Breast epithelium (tissue), 4 donors: ENCODE results near the gene SF3A2. TPM values are rescaled to one million over a fixed set of nuclear protein-coding genes. Genes with fewer than 3 reads are reported as not detected.

Experiments used
- DNase-seq, 2 donors: peaks; one replicate each; pipeline ENCODE4 v3.0.0-alpha.2; 2019; ENCODE audit warnings: low spot score in 2 of 2
- H3K27ac ChIP-seq, 2 donors: fragments of 200-600 bp; sonication (generic) in 1 of 2; one replicate each; pipeline ENCODE4 v1.5.1; 2016 to 2019; ENCODE audit warnings: mild to moderate bottlenecking in 1 of 2
- H3K27me3 ChIP-seq, 2 donors: fragments of 200-600 bp; sonication (generic) in 1 of 2; one replicate each; pipeline versions ENCODE4 v1.5.1 to v1.6.0; 2017 to 2019; ENCODE audit warnings: control low read depth in 1 of 2, mild to moderate bottlenecking in 1 of 2
- H3K36me3 ChIP-seq: fragments of 200-600 bp; one replicate; pipeline ENCODE4 v1.5.1; 2019
- H3K4me1 ChIP-seq, 2 donors: fragments of 200-600 bp; sonication (generic); one replicate each; pipeline ENCODE4 v1.5.1; 2016 to 2019; ENCODE audit warnings: control low read depth in 1 of 2
- H3K4me3 ChIP-seq, 3 donors: fragments of 200-600 bp; sonication (generic); 1 replicate in 2 of 3; 2 replicates in 1 of 3; pipeline ENCODE4 v1.5.1; 2016 to 2019; ENCODE audit warnings: mild to moderate bottlenecking in 3 of 3, moderate library complexity in 2 of 3
- H3K9me3 ChIP-seq, 2 donors: fragments of 200-600 bp; sonication (generic) in 1 of 2; one replicate each; pipeline ENCODE4 v1.5.1; 2016 to 2019; ENCODE audit warnings: control low read depth in 1 of 2
- CTCF ChIP-seq, 3 donors: fragments of 450-650 bp; IDR thresholded peaks; one replicate each; pipeline ENCODE4 v1.5.1; 2016 to 2017; ENCODE audit warnings: antibody characterized with exemption in 3 of 3, mild to moderate bottlenecking in 3 of 3, moderate library complexity in 3 of 3
- POLR2A ChIP-seq: fragments of 450-650 bp; IDR thresholded peaks from one replicate; pipeline ENCODE4 v1.6.1; 2016; ENCODE audit warnings: antibody characterized with exemption, mild to moderate bottlenecking, moderate library complexity
- POLR2AphosphoS5 ChIP-seq, 3 donors: sonication (generic); formaldehyde crosslinking; IDR thresholded peaks; one replicate each; pipeline ENCODE4 v1.6.1; 2017; ENCODE audit warnings: antibody characterized with exemption in 3 of 3
- intact Hi-C: fragments of 100-400 bp; cut with DNase I; formaldehyde crosslinking; loops from one replicate; pipeline ENCODE4 v1.15.1; 2023; ENCODE audit warnings: low total_unique reads
- total RNA-seq, 3 donors: library from RNA; depleted of rRNA; stranded (reverse); fragments of >200 nt; gene quantifications; one replicate each; pipeline ENCODE4 v1.1.0, GENCODE V29; 2016

The SF3A2 gene
- total RNA-seq, 3 donors from 2014 or later: 32.6 to 38.0 (median 33.3) TPM

- Histone ChIP-seq H3K27me3 (no peaks in the 10 kb centered on the region), H3K36me3 (no peaks in the 10 kb centered on the region), H3K9me3 (no peaks in the 10 kb centered on the region), H3K4me3 (no peak overlapping the region), H3K4me1 (no peaks in the 10 kb centered on the region), H3K27ac (no peak overlapping the region)
- intact Hi-C loops: no loop called here
- TF ChIP-seq POLR2A (no peak), POLR2AphosphoS5 (IDR thresholded peaks at IDR 0.05) (no peak)
- DNase-seq: no peak
Measured at GRCh38 chr19:2195361-2195760, 41.3 kb upstream of the SF3A2 start.

GRCh38 chr19:2195914-2196313, 40.7 kb upstream of the SF3A2 start:
- no peaks in the 10 kb centered on the region for H3K36me3 ChIP-seq
- no peaks in the 10 kb centered on the region for H3K4me1 ChIP-seq
- H3K27ac ChIP-seq: no peak overlapping the region
- no peaks in the 10 kb centered on the region for H3K9me3 ChIP-seq
- no peak for DNase-seq
- TF ChIP-seq CTCF (IDR thresholded peaks at IDR 0.05) (no peak), POLR2A (no peak), POLR2AphosphoS5 (IDR thresholded peaks at IDR 0.05) (no peak)
- no peaks in the 10 kb centered on the region for H3K27me3 ChIP-seq
- intact Hi-C loops: no loop called here
- H3K4me3 ChIP-seq: no peak overlapping the region

- DNase-seq: no peak
- Histone ChIP-seq H3K4me3 (no peak overlapping the region), H3K9me3 (no peaks in the 10 kb centered on the region), H3K36me3 (no peaks in the 10 kb centered on the region), H3K4me1 (no peaks in the 10 kb centered on the region), H3K27me3 (no peaks in the 10 kb centered on the region), H3K27ac (no peak overlapping the region)
- no peak for TF ChIP-seq POLR2A
- TF ChIP-seq POLR2AphosphoS5 (IDR thresholded peaks at IDR 0.05): no peak
- no peak for TF ChIP-seq CTCF (IDR thresholded peaks at IDR 0.05)
- intact Hi-C loops: no loop called here
Measured at GRCh38 chr19:2197270-2197669, 39.4 kb upstream of the SF3A2 start.

GRCh38 chr19:2198317-2198716, 38.3 kb upstream of the SF3A2 start:
- Histone ChIP-seq H3K27ac (no peak overlapping the region), H3K9me3 (no peaks in the 10 kb centered on the region), H3K4me3 (no peak overlapping the region), H3K4me1 (no peaks in the 10 kb centered on the region), H3K27me3 (no peaks in the 10 kb centered on the region), H3K36me3 (no peaks in the 10 kb centered on the region)
- DNase-seq: no peak
- TF ChIP-seq POLR2A (no peak), CTCF (IDR thresholded peaks at IDR 0.05) (no peak)
- intact Hi-C loops: no loop called here

- H3K4me3 ChIP-seq: no peak overlapping the region
- no peaks in the 10 kb centered on the region for H3K27me3 ChIP-seq
- intact Hi-C loops: no loop called here
- H3K9me3 ChIP-seq: no peaks in the 10 kb centered on the region
- no peak for DNase-seq
- no peaks in the 10 kb centered on the region for H3K36me3 ChIP-seq
- no peak overlapping the region for H3K27ac ChIP-seq
- no peaks in the 10 kb centered on the region for H3K4me1 ChIP-seq
- no peak for TF ChIP-seq POLR2A
- no peak for TF ChIP-seq CTCF (IDR thresholded peaks at IDR 0.05)
- no peak for TF ChIP-seq POLR2AphosphoS5 (IDR thresholded peaks at IDR 0.05)
Measured at GRCh38 chr19:2199215-2199614, 37.4 kb upstream of the SF3A2 start.
